ENCODE data around the gene SORBS2. TPM values are rescaled to one million over a fixed set of nuclear protein-coding genes. Genes with fewer than 3 reads are reported as not detected.

Gene SORBS2
- total and polyA plus RNA-seq, 2 donors (not counting 3 experiments of a cell fraction or from before 2014, with no cell fraction given): 69.8 to 82.5 TPM

DNA sequence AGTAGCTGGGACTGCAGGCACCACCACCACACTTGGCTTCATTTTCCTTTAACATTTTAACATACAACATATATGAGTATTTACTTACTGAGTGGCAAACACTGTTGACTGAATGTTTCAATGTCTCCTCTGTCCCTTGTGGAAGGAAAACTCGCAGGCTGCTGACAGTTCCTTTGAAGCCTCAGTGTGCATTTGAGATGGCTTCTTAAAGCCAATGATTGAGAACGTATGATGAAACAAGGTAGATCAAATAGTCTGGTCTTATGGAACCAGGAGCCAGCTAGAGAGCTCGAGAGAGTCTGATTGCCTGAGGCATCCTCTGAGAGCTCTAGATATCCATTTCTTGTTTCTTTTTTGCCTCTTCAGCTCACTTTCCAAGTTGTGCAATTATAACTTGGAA is 233.7 kb downstream of the SORBS2 start:
- FAIRE-seq (no peak), DNase-seq (ENCODE audit: low read depth, low spot score) (no peak)
- Histone ChIP-seq H3K9me1 (replicated peaks; ENCODE audit: control insufficient read depth, extremely low read depth, insufficient read depth, low read length) (no peaks in the 10 kb centered on the region), H3K4me3 (replicated peaks in 1 of 3; ENCODE audit: insufficient read depth in 1 of 3, low read depth in 1 of 3, low read length in 3 of 3) (no peak overlapping the region), H3K9me3 (replicated peaks; ENCODE audit: control insufficient read depth, insufficient read depth, low read length) (no peaks in the 10 kb centered on the region), H3K27ac (ENCODE audit: insufficient read depth, low read depth, low read length) (no peak overlapping the region), H3K79me2 (ENCODE audit: control insufficient read depth, insufficient read depth, low read length) (no peaks in the 10 kb centered on the region), H2AFZ (ENCODE audit: low read depth, low read length) (no peak overlapping the region), H3K4me2 (ENCODE audit: insufficient read depth, low read length) (no peak overlapping the region), H3K36me3 (ENCODE audit: control insufficient read depth in 2 of 2, extremely low read depth in 1 of 2, insufficient read depth in 2 of 2, low read length in 2 of 2) (no peaks in the 10 kb centered on the region), H4K20me1 (replicated peaks; ENCODE audit: control insufficient read depth, extremely low read depth, insufficient read depth, low read length) (no peaks in the 10 kb centered on the region), H3K4me1 (ENCODE audit: control insufficient read depth, extremely low read depth, insufficient read depth, low read length) (peaks cover 12% of the 10 kb centered on the region), H3K27me3 (ENCODE audit: control insufficient read depth in 2 of 2, insufficient read depth in 2 of 2, low read length in 2 of 2) (no peaks in the 10 kb centered on the region), H3K9ac (replicated peaks; ENCODE audit: extremely low read depth, insufficient read depth, low read length) (no peak overlapping the region)
- ChIA-PET POLR2A (no interaction called here), CTCF (interaction anchor here (1.4 to 2.0 kb wide), 2 partner anchors 11 to 12 kb away, joined by 3 to 5 read pairs; no protein-coding TSS in a partner anchor)
- intact Hi-C loops (cut with micrococcal nuclease): no loop called here
- TF ChIP-seq POLR2AphosphoS5 (IDR thresholded peaks at IDR 0.05; ENCODE audit: insufficient read depth, low read depth, low read length) (no peak), MYC (IDR thresholded peaks at IDR 0.05; ENCODE audit: low read depth, low read length) (no peak), GATA2 (IDR thresholded peaks at IDR 0.05; ENCODE audit: insufficient read depth, insufficient read length, low read depth, low read length) (no peak), JUN (IDR thresholded peaks at IDR 0.05; ENCODE audit: borderline replicate concordance, insufficient read depth, insufficient read length, low read depth) (no peak)
- TF ChIP-seq, protein P1, sequence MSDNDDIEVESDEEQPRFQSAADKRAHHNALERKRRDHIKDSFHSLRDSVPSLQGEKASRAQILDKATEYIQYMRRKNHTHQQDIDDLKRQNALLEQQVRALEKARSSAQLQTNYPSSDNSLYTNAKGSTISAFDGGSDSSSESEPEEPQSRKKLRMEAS (IDR thresholded peaks at IDR 0.05; ENCODE audit: insufficient read depth, insufficient read length): no peak
- TF ChIP-seq, protein P2, sequence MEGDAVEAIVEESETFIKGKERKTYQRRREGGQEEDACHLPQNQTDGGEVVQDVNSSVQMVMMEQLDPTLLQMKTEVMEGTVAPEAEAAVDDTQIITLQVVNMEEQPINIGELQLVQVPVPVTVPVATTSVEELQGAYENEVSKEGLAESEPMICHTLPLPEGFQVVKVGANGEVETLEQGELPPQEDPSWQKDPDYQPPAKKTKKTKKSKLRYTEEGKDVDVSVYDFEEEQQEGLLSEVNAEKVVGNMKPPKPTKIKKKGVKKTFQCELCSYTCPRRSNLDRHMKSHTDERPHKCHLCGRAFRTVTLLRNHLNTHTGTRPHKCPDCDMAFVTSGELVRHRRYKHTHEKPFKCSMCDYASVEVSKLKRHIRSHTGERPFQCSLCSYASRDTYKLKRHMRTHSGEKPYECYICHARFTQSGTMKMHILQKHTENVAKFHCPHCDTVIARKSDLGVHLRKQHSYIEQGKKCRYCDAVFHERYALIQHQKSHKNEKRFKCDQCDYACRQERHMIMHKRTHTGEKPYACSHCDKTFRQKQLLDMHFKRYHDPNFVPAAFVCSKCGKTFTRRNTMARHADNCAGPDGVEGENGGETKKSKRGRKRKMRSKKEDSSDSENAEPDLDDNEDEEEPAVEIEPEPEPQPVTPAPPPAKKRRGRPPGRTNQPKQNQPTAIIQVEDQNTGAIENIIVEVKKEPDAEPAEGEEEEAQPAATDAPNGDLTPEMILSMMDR (IDR thresholded peaks at IDR 0.05; ENCODE audit: extremely low read depth in 1 of 2, insufficient read depth in 1 of 2, low read depth in 1 of 2, low read length in 2 of 2): no peak
- no TSS peak for BruUV-seq (replicated peaks)
- dilution Hi-C loops (cut with MboI; ENCODE audit: extremely low pct_ligation_motif_present, low sequenced_read_pairs): no loop called here

Measured in endothelial cell of umbilical vein (primary cell).